Measurements from ENCODE around the gene RSKR.

The RSKR gene

GRCh38 chr17:28641579-28641978, 27.6 kb upstream of the RSKR start:
- TF ChIP-seq, protein P1, sequence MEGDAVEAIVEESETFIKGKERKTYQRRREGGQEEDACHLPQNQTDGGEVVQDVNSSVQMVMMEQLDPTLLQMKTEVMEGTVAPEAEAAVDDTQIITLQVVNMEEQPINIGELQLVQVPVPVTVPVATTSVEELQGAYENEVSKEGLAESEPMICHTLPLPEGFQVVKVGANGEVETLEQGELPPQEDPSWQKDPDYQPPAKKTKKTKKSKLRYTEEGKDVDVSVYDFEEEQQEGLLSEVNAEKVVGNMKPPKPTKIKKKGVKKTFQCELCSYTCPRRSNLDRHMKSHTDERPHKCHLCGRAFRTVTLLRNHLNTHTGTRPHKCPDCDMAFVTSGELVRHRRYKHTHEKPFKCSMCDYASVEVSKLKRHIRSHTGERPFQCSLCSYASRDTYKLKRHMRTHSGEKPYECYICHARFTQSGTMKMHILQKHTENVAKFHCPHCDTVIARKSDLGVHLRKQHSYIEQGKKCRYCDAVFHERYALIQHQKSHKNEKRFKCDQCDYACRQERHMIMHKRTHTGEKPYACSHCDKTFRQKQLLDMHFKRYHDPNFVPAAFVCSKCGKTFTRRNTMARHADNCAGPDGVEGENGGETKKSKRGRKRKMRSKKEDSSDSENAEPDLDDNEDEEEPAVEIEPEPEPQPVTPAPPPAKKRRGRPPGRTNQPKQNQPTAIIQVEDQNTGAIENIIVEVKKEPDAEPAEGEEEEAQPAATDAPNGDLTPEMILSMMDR (conservative IDR thresholded peaks at IDR 0.05; ENCODE audit: low read length) = no peak
- H3K4me3 ChIP-seq (ENCODE audit: low read length) = no peak overlapping the region
- DNase-seq (ENCODE audit: low read depth) = no peak

DNA sequence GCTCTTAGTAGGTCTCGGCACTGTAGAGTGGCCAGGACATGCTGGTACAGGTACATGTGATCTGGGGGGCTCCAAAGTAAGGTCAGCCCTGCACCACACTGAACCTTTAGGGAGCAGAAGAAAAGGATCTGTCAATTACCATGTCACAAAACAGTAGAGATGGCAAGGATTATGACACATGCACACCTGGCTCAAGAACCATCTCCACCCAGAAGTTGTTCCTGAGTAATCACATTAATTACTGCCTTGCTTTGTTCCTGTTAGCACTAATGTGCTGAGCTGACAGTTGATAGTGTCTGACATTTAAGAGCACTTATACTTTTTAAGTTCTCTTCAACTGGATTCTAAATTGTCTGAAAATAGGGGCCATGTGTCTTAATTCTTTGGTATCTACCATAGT, 21.5 kb upstream of the RSKR start:
- no peak for DNase-seq (ENCODE audit: low read depth)
- H3K4me3 ChIP-seq (ENCODE audit: low read length) = no peak overlapping the region
- TF ChIP-seq, protein P1 (conservative IDR thresholded peaks at IDR 0.05; ENCODE audit: low read length) = no peak

- no peak for DNase-seq (ENCODE audit: low read depth)
- H3K4me3 ChIP-seq (ENCODE audit: low read length) = no peak overlapping the region
- TF ChIP-seq, protein P1 (conservative IDR thresholded peaks at IDR 0.05; ENCODE audit: low read length) = no peak
Measured at GRCh38 chr17:28634206-28634865, 20.4 kb upstream of the RSKR start.

DNA sequence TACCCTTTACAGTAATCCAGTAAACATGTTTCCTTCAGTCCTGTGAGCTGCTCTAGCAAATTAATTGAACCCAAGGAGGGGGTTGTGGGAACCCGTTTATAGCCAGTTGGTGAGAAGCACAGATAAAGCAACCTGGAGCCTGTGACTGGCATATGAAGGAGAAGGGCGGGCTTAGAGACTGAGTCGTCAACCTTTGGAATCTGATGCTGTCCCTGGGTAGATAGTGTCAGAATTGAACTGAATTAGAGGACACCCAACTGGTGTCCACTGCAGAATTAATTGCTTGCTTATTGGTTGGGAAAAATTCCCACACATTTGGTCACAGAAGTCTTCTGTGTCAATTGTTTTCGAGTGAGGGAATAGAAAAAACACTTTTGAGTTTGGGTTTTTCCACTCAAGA, 12.8 kb upstream of the RSKR start:
- no peak overlapping the region for H3K4me3 ChIP-seq (ENCODE audit: low read length)
- DNase-seq (ENCODE audit: low read depth) = no peak

DNA sequence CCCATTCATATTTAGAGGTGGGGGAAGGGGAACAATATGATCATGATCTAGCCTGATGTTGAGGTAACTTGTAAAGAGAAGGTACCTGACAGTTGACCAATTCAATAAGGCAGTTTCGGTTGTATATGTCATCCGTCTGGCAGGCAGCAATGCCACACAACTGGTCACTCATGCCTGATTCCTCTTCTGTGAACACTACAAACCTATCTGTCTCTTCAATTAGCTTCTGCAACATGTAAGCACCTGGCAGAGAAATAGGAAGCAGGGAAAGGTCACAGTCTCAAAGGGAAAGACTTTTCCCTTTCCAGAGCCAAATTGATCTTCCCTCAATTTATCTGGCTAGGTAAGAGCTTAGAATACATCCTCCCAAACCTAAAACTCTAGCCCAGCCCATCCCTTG, 10.2 kb upstream of the RSKR start:
- TF ChIP-seq, protein P1 (conservative IDR thresholded peaks at IDR 0.05; ENCODE audit: low read length) = no peak
- no peak for DNase-seq (ENCODE audit: low read depth)
- H3K4me3 ChIP-seq (ENCODE audit: low read length) = no peak overlapping the region

More for the DNA sequence above, 12.8 kb upstream of the RSKR start:
- TF ChIP-seq, protein P1 (conservative IDR thresholded peaks at IDR 0.05; ENCODE audit: low read length) = no peak

DNA sequence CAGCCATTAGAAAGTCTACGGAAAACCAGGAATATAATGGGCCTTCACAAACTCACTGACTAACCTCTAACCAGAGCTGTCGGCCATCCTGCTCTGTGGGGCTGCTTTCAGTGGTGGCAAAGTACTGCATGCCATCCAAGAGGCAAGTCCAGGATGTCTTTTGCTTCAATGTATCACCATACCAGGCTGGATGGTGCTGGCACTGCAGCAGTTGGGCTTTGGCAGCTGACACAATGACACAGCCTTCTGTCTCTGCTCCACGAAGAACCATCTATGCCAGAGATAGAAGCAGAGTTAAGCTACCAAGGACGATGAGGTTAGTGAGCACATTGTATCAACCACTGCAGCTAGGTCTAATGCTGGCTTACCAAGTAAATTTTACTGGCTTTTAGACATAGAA, 9.7 kb upstream of the RSKR start:
- no peak overlapping the region for H3K4me3 ChIP-seq (ENCODE audit: low read length)
- no peak for DNase-seq (ENCODE audit: low read depth)
- TF ChIP-seq, protein P1 (conservative IDR thresholded peaks at IDR 0.05; ENCODE audit: low read length) = no peak

- no peak overlapping the region for H3K4me3 ChIP-seq (ENCODE audit: low read length)
- TF ChIP-seq, protein P1 (conservative IDR thresholded peaks at IDR 0.05; ENCODE audit: low read length) = no peak
- no peak for DNase-seq (ENCODE audit: low read depth)
Measured at GRCh38 chr17:28622186-28622585, 8.2 kb upstream of the RSKR start.
